Upper lobe of right lung (tissue), 1 donor: Measurements from ENCODE around the gene TOMM40. TPM values are rescaled to one million over a fixed set of nuclear protein-coding genes. Genes with fewer than 3 reads are reported as not detected.

Experiments
- ATAC-seq: fragments of 200-7000 bp; cut with Tn5 transposase; one replicate; pipeline ENCODE4 v1.9.1; 2020; ENCODE audit warnings: mild to moderate bottlenecking, moderate library complexity
- DNase-seq: peaks from one replicate; pipeline ENCODE4 v3.0.0-alpha.2; 2020
- H3K27ac ChIP-seq: fragments of 200-600 bp; one replicate; pipeline ENCODE4 v1.8.0; 2022
- H3K27me3 ChIP-seq: fragments of 200-600 bp; one replicate; pipeline ENCODE4 v1.8.0; 2022; ENCODE audit warnings: mild to moderate bottlenecking
- H3K36me3 ChIP-seq: fragments of 200-600 bp; one replicate; pipeline ENCODE4 v1.8.0; 2022
- H3K4me1 ChIP-seq: fragments of 200-600 bp; one replicate; pipeline ENCODE4 v1.8.0; 2022
- H3K4me3 ChIP-seq: fragments of 200-600 bp; one replicate; pipeline ENCODE4 v1.8.0; 2022; ENCODE audit warnings: mild to moderate bottlenecking
- H3K9me3 ChIP-seq: fragments of 200-600 bp; one replicate; pipeline ENCODE4 v1.8.0; 2022
- CTCF ChIP-seq: fragments of 200-600 bp; IDR thresholded peaks from one replicate; pipeline ENCODE4 v1.8.0; 2022; ENCODE audit warnings: antibody characterized with exemption
- intact Hi-C: fragments of 100-400 bp; cut with DNase I; formaldehyde crosslinking; loops from one replicate; pipeline ENCODE4 v1.11.0; 2022
- total RNA-seq: library from RNA; stranded (reverse); fragmentation: NEBNext Ultra II Directional; extraction: Animal tissue kit (Norgen Biotek cat#: 25700); gene quantifications from one replicate; pipeline ENCODE4 v1.2.1, GENCODE V29; 2021
- donor health status: DM: no; HTN: yes; CAD: no; lungs with severe emphysema.

TOMM40 gene
- total RNA-seq, 1 donor from 2014 or later, result 52.4 TPM

DNA sequence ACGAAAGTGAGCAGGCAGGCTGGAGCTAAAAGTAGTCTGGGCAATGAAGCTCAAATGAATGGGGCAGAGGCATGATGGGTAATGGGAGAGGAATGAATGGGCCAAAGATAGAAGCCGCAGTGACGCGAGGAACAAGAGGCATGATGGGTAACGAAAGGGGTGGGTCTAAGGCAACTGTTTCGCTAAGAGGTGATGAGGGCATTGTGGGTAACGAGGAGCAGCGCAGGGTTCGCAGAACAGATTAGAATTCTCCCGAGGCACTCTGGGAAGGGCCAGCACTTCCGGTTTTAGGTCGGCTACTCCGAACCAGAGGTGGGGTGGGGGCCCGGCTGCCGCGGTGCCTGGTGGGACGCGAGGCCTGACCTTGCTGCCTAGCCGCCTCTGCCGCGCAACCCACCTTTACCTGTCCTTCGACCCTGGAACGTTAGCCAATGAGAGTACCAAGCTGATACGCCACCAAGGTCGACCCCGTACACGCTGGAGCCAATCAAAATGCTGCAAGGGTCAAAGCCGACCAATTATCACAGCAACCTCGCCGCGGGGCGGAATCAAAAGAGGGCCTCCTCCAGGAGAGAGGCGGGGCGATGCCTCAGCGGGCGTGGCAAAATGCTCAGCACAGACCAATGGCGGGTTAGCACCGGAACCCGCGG is 563 bp upstream of the TOMM40 start:
- H3K36me3 ChIP-seq, result peaks cover 56% of the 10 kb centered on the region
- H3K27me3 ChIP-seq, result no peaks in the 10 kb centered on the region
- ATAC-seq (peak; percentile 94), DNase-seq (peak; percentile 100)
- peaks cover 17% of the 10 kb centered on the region for H3K4me1 ChIP-seq
- TF ChIP-seq CTCF, result no peak
- intact Hi-C loops, result no loop called here
- peak overlapping the region; percentile 95 for H3K27ac ChIP-seq
- H3K9me3 ChIP-seq, result no peaks in the 10 kb centered on the region
- H3K4me3 ChIP-seq, result peak overlapping the region; percentile 67

- TF ChIP-seq CTCF, result no peak
- Histone ChIP-seq H3K27me3 (no peaks in the 10 kb centered on the region), H3K9me3 (no peaks in the 10 kb centered on the region), H3K4me1 (peaks cover 17% of the 10 kb centered on the region), H3K36me3 (peaks cover 52% of the 10 kb centered on the region), H3K4me3 (no peak overlapping the region), H3K27ac (no peak overlapping the region)
- intact Hi-C loops, result no loop called here
- ATAC-seq, result no peak
- no peak for DNase-seq
Observed at GRCh38 chr19:44892932-44893331, 1.9 kb downstream of the TOMM40 start.

DNA sequence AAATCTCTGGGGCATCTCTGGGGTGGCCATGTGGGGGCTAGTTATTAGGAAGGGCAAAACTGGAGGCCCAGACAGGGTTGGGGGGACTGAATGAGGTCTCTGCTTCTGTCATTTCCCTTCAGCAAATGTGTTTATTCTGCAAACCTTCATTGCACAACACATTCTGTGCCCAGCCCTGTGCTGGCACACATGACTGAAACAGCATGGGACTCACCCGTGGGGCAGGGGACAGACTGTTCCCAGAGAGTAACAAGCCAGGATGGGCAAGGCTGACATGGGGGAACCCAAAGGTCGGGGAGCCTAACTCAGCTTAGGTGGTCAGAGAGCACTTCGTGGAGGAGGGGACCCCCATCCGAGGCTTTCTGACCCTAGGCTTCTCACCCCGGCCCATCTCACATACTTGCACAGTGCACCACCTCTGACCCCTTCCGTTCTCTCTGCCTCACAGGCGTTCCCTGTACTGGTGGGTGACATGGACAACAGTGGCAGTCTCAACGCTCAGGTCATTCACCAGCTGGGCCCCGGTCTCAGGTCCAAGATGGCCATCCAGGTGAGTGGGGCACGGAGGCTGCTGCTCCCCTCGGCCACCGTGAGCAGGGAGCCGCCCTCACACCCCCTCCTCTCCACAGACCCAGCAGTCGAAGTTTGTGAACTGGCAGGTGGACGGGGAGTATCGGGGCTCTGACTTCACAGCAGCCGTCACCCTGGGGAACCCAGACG is 2.4 kb downstream of the TOMM40 start:
- Histone ChIP-seq H3K9me3 (no peaks in the 10 kb centered on the region), H3K27me3 (no peaks in the 10 kb centered on the region), H3K4me1 (peaks cover 17% of the 10 kb centered on the region), H3K27ac (no peak overlapping the region), H3K36me3 (peaks cover 52% of the 10 kb centered on the region), H3K4me3 (no peak overlapping the region)
- no peak for TF ChIP-seq CTCF
- ATAC-seq (no peak), DNase-seq (no peak)
- intact Hi-C loops, result no loop called here

DNA sequence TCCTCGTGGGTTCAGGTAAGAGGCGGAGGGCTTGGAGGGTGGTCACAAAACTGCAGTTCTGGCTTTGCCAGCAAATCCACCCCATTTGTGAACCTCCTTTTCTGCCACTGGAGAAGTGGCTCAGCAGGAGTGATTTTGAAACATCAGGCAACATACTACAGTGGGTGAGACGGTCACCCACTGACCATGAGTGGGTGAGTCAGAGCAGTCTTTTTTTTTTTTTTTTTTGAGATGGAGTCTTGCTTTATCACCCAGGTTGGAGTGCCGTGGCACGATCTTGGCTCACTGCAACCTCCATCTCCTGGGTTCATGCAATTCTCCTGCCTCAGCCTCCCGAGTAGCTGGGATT is 3.0 kb downstream of the TOMM40 start:
- no peak for DNase-seq
- Histone ChIP-seq H3K4me3 (no peak overlapping the region), H3K9me3 (no peaks in the 10 kb centered on the region), H3K36me3 (peaks cover 55% of the 10 kb centered on the region), H3K4me1 (peaks cover 17% of the 10 kb centered on the region), H3K27me3 (no peaks in the 10 kb centered on the region), H3K27ac (no peak overlapping the region)
- TF ChIP-seq CTCF, result no peak
- ATAC-seq, result no peak
- intact Hi-C loops, result no loop called here

- intact Hi-C loops, result no loop called here
- Histone ChIP-seq H3K4me3 (no peak overlapping the region), H3K36me3 (peaks cover 60% of the 10 kb centered on the region), H3K9me3 (no peaks in the 10 kb centered on the region), H3K4me1 (peaks cover 12% of the 10 kb centered on the region), H3K27me3 (no peaks in the 10 kb centered on the region), H3K27ac (no peak overlapping the region)
- ATAC-seq (no peak), DNase-seq (no peak)
- TF ChIP-seq CTCF, result no peak
Observed at GRCh38 chr19:44894946-44895345, 3.9 kb downstream of the TOMM40 start.
